Heart left ventricle (tissue), 16 donors: ENCODE data around the gene STK11IP. TPM values are rescaled to one million over a fixed set of nuclear protein-coding genes. Genes with fewer than 3 reads are reported as not detected.

Source experiments
- ATAC-seq, 4 donors: fragments of 200-7000 bp; cut with Tn5 transposase; one replicate each; pipeline ENCODE4 v1.9.1; 2020 to 2022; ENCODE audit warnings: moderate library complexity in 4 of 4, mild to moderate bottlenecking in 3 of 4, moderate number of reproducible peaks in 1 of 4
- DNase-seq, 5 donors: peaks; one replicate each; pipeline ENCODE4 v3.0.0-alpha.2; 2020
- H3K27ac ChIP-seq, 12 donors: fragments of 200-600 bp; sonication (generic) in 4 of 12; one replicate each; pipeline versions ENCODE4 v1.5.0 to v1.8.0; 2016 to 2022; ENCODE audit warnings: mild to moderate bottlenecking in 2 of 12
- H3K27me3 ChIP-seq, 9 donors: fragments of 200-600 bp; sonication (generic) in 2 of 9; one replicate each; pipeline versions ENCODE4 v1.5.1 to v1.8.0; 2016 to 2022; ENCODE audit warnings: mild to moderate bottlenecking in 3 of 9
- H3K36me3 ChIP-seq, 9 donors: fragments of 200-600 bp; sonication (generic) in 2 of 9; one replicate each; pipeline versions ENCODE4 v1.5.0 to v1.8.0; 2018 to 2022; ENCODE audit warnings: mild to moderate bottlenecking in 2 of 9
- H3K4me1 ChIP-seq, 12 donors: fragments of 200-600 bp; sonication (generic) in 4 of 12; one replicate each; pipeline versions ENCODE4 v1.5.0 to v1.8.0; 2016 to 2022; ENCODE audit warnings: mild to moderate bottlenecking in 3 of 12
- H3K4me3 ChIP-seq, 12 donors: fragments of 200-600 bp; sonication (generic) in 4 of 12; one replicate each; pipeline versions ENCODE4 v1.5.0 to v1.8.0; 2017 to 2022; ENCODE audit warnings: mild to moderate bottlenecking in 9 of 12, moderate library complexity in 4 of 12
- H3K9me3 ChIP-seq, 12 donors: fragments of 200-600 bp; sonication (generic) in 4 of 12; one replicate each; pipeline versions ENCODE4 v1.5.0 to v1.8.0; 2016 to 2022; ENCODE audit warnings: mild to moderate bottlenecking in 1 of 12
- CTCF ChIP-seq, 12 donors: fragments of 200-600 bp; sonication (generic) in 4 of 12; IDR thresholded peaks; one replicate each; pipeline versions ENCODE4 v1.5.0 to v1.8.0; 2018 to 2022; ENCODE audit warnings: antibody characterized with exemption in 12 of 12, mild to moderate bottlenecking in 5 of 12
- POLR2A ChIP-seq, 2 donors: fragments of 450-650 bp; IDR thresholded peaks; one replicate each; pipeline ENCODE4 v1.6.1; 2017; ENCODE audit warnings: antibody characterized with exemption in 2 of 2, mild to moderate bottlenecking in 2 of 2, moderate library complexity in 2 of 2
- WGBS, 4 donors: extraction: QIAGEN DNeasy Blood & Tissue Kit in 2 of 4; methylation state at CpG; one replicate each; pipeline versions ENCODE4 v1.1.5 to v1.1.7; 2013 to 2018; 5-methylcytosine and 5-hydroxymethylcytosine counted together
- intact Hi-C, 10 donors: fragments of 100-400 bp; cut with DNase I; formaldehyde crosslinking; loops; one replicate each; pipeline versions ENCODE4 v1.11.1 to v1.14.2; 2022
- polyA plus RNA-seq, 2 donors: library from polyadenylated mRNA; stranded (reverse); fragments of 200-250 nt; gene quantifications; one replicate each; pipeline ENCODE4 v1.2.3, GENCODE V29; 2013
- total RNA-seq, 9 donors: library from RNA; depleted of rRNA in 2 of 9; stranded (reverse); fragments of >200 nt in 2 of 9; fragmentation: NEBNext Ultra II Directional in 3 of 9; extraction: Animal tissue kit (Norgen Biotek cat#: 25700) in 3 of 9; gene quantifications; one replicate each; pipeline versions ENCODE4 v1.1.0 to v1.2.4, GENCODE V29; 2016 to 2023
- donor health status: ischemic (EF 13 %, LVEDD 7.1; RV severe dilation, severe dysfunction).
- donor health status: healthy with polysubstance abuse.
- donor health status: DM: no; HTN: yes; CAD: no.
- donor health status: DM: no; HTN: no; CAD: no.
- donor health status: ischemic (EF 25% LVEDD 6.9; RV normal size, moderate dysfunction).
- donor health status: ischemic (EF 25% LVEDD 5.7; RV mildly dilated, moderate dysfunction).
- donor health status: healthy.
- donor health status: DM: yes; HTN: yes; CAD: no.
- donor health status: ischemic (EF 35%, LVEDD 5.7; RV mildly dilated, moderate dysfunction).
- donor health status: nonischemic (EF 11% LVEDD 7.7; RV severe dilation, severe dysfunction).
- donor health status: DM: yes; HTN: yes; CAD: no.
- donor health status: PGD.
- donor health status: ischemic (EF 29% LVEDD 5.4; RV normal size, mild dysfunction).
- donor health status: nonischemic (EF 23%, LVEDD 6.1; RV moderate dilation, normal function).

STK11IP gene
- total and polyA plus RNA-seq, 11 donors = 7.3 to 24.1 (median 14.9) TPM

- 88 to 92% (median 91%) methylated on average over 5 of the region's 5 CpGs for WGBS, 4 donors
- intact Hi-C loops = loop anchor here in 1 of 10 donors (10.0 kb wide), 1 partner anchor 49 kb away; no protein-coding TSS in a partner anchor
- peaks cover 0 to 74% (median 64%) of the 10 kb centered on the region in 9 donors for H3K36me3 ChIP-seq
- DNase-seq (no peak), ATAC-seq (no peak)
- no peaks in the 10 kb centered on the region for H3K9me3 ChIP-seq
- TF ChIP-seq POLR2A (IDR thresholded peaks at IDR 0.05) (no peak), CTCF (IDR thresholded peaks at IDR 0.05) (no peak)
- H3K4me1 ChIP-seq = peaks cover 0 to 10% (median 0%) of the 10 kb centered on the region in 12 donors
- peak overlapping the region in 1 of 12 donors; percentile 38 for H3K27ac ChIP-seq
- no peak overlapping the region for H3K4me3 ChIP-seq
- H3K27me3 ChIP-seq = no peaks in the 10 kb centered on the region
Measured at GRCh38 chr2:219603771-219604170, 6.1 kb downstream of the STK11IP start.

- no peak overlapping the region for H3K27ac ChIP-seq
- H3K36me3 ChIP-seq = peaks cover 0 to 86% (median 74%) of the 10 kb centered on the region in 9 donors
- DNase-seq (no peak), ATAC-seq (no peak)
- H3K9me3 ChIP-seq = no peaks in the 10 kb centered on the region
- H3K27me3 ChIP-seq = no peaks in the 10 kb centered on the region
- no peak for TF ChIP-seq POLR2A (IDR thresholded peaks at IDR 0.05)
- no peak for TF ChIP-seq CTCF (IDR thresholded peaks at IDR 0.05)
- intact Hi-C loops = loop anchor here in 1 of 10 donors (10.0 kb wide), 1 partner anchor 51 kb away; no protein-coding TSS in a partner anchor
- H3K4me1 ChIP-seq = peaks cover 0 to 15% (median 4%) of the 10 kb centered on the region in 12 donors
- no peak overlapping the region for H3K4me3 ChIP-seq
- 82 to 91% (median 86%) methylated on average over 6 of the region's 6 CpGs for WGBS, 4 donors
Measured at GRCh38 chr2:219605607-219605954, 7.9 kb downstream of the STK11IP start.

GRCh38 chr2:219607931-219608330 lies 10.3 kb downstream of the STK11IP start:
- peak overlapping the region in 1 of 12 donors; percentile 82 for H3K27ac ChIP-seq
- 92 to 95% (median 93%) methylated on average over 15 of the region's 15 CpGs for WGBS, 4 donors
- DNase-seq = no peak
- no peaks in the 10 kb centered on the region for H3K9me3 ChIP-seq
- no peak overlapping the region for H3K4me3 ChIP-seq
- peaks cover 0 to 83% (median 59%) of the 10 kb centered on the region in 9 donors for H3K36me3 ChIP-seq
- intact Hi-C loops = loop anchor here in 1 of 10 donors (10.0 kb wide), 1 partner anchor 53 kb away; no protein-coding TSS in a partner anchor
- H3K4me1 ChIP-seq = peaks cover 0 to 17% (median 4%) of the 10 kb centered on the region in 12 donors
- TF ChIP-seq CTCF (IDR thresholded peaks at IDR 0.05) (no peak), POLR2A (IDR thresholded peaks at IDR 0.05) (no peak)
- ATAC-seq = no peak
- no peaks in the 10 kb centered on the region for H3K27me3 ChIP-seq

GRCh38 chr2:219608399-219608964 lies 10.8 kb downstream of the STK11IP start:
- H3K27me3 ChIP-seq = no peaks in the 10 kb centered on the region
- peak overlapping the region in 3 of 12 donors; percentile 78 to 82 (median 82) for H3K27ac ChIP-seq
- H3K4me3 ChIP-seq = no peak overlapping the region
- H3K36me3 ChIP-seq = peaks cover 0 to 77% (median 55%) of the 10 kb centered on the region in 9 donors
- H3K4me1 ChIP-seq = peaks cover 0 to 17% (median 4%) of the 10 kb centered on the region in 12 donors
- DNase-seq (no peak), ATAC-seq (no peak)
- 86 to 95% (median 88%) methylated on average over 15 of the region's 15 CpGs for WGBS, 4 donors
- intact Hi-C loops = loop anchor here in 1 of 10 donors (10.0 kb wide), 1 partner anchor 54 kb away; no protein-coding TSS in a partner anchor
- no peak for TF ChIP-seq CTCF (IDR thresholded peaks at IDR 0.05)
- TF ChIP-seq POLR2A (IDR thresholded peaks at IDR 0.05) = no peak
- no peaks in the 10 kb centered on the region for H3K9me3 ChIP-seq
